ENCODE results near the gene CCDC102B.
"Not testable (repeated sequence)": the region's sequence is repeated elsewhere in the genome, so short reads cannot be mapped to it uniquely, and the experiment has no call there.

Gene CCDC102B

GRCh38 chr18:68830256-68831045, 32.6 kb downstream of the CCDC102B start:
- no peak for DNase-seq

GRCh38 chr18:68833756-68834155, 35.9 kb downstream of the CCDC102B start:
- no peak for DNase-seq

DNA sequence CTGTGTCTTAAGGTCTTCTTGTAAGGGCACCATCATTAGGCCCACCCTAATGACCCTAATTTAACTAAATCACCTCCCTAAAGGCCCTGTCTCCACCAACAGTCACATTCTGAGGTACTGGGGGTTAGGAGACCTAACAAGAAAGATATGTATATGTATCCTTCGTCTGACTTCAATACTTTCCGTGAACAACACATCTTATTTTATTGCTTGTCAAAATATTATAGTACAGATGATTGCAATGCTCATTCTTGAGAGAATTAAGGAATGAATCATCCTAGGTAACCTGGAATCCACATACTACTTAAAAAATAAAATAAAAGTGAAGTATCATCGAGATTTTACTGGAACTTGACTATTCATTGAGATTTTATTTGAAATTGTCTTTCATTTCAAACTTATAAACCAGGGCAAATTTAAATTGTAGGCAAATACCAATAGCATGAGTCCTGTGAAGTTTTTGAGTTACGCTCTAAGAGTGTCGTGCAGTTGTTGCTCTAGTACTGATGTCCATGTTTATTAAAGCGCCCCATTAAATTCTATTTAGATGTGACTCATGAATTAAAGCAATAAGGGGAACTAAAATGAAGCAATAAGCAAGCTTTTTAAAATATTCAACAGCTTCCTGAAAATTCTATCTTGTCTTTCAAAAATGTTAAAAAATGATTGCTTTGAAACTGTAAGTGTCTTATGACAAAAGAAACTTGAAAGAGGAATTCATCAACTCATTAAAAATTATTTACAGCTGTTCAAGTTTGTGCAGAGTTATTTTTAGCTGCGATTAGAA, 40.0 kb downstream of the CCDC102B start:
- DNase-seq = no peak

DNA sequence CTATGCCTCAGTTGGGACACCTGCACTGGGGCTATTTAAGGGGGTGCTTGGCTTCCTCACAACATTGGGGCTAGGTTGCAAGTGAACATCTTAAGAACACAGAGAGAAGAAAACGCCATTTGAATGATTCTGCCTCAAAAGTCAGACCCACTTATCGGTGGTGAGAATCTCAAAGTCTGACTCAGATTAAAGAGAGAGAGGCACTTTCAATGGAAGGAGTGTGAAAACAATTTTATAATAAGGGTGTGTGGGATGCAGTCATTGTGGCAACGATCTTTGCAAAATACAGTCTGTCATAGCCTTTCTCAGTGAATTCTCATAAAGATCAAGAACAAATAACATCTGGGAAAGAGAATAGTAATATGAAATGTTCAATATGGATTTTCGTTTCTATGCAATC, 41.8 kb downstream of the CCDC102B start:
- DNase-seq = no peak

DNA sequence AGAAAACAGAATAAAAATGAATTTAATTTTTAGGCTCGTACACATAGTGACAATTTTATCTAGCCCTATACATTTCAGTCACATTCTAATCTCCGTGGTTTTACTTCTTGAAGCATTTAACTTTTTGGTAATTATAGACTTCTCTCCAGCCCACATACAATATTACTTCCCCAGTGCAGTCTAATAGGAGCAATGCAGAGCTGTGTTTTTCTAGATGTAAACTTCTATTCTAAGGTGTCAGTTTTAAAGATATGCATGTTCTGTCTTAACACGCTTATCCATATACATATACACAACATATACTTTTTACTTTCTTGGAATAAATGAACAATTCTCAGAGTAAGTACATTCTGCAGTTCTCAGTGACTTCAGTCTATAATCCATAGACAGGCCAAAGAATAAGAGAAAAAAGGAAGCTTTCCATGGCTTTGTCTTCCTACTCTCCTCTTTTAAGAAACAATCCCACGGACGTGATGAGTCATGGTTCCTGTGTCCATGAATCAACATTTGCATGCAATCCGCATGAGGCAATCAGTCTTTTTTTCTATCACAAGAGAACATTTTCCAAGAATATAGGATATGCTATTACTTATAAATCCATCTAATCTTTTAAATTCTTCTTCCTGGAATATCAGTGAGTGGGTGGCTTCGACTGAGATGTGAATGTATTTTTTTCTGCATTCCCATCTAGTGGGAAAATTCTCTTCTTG, 42.8 kb downstream of the CCDC102B start:
- no peak for DNase-seq

- no peak for DNase-seq
Measured at GRCh38 chr18:68841301-68841700, 43.4 kb downstream of the CCDC102B start.

- no peak for DNase-seq
Measured at GRCh38 chr18:68842951-68843350, 45.1 kb downstream of the CCDC102B start.

- no peak for DNase-seq
Measured at GRCh38 chr18:68843473-68844089, 45.7 kb downstream of the CCDC102B start.

DNA sequence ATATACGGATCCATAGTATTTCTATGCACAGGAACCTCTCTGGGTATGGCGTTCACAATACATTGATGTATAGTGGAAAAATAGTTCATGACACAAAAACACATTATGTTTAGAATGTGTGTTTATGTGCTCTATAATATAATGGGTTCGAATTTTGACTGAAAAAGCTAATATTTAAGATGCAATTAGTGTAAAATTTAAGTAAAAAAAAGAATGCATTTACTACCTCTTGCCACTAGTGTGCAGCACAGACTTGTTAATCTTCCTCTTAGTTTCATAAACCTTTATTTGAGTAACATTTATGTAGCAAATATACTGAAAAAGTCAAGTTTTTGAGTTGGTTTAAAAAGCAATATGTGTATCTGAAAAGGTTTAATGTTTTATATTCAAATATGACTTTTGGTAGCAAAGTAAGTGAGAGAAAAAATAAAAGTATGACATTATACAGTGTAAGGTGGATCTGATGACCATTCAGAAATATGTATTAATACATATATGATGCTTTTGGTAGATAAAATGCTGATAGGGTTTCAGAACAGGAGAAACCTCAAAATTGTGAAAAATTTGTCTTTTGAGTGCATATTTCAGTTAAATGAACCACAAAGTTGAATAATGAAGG, 49.4 kb downstream of the CCDC102B start:
- no peak for DNase-seq

DNA sequence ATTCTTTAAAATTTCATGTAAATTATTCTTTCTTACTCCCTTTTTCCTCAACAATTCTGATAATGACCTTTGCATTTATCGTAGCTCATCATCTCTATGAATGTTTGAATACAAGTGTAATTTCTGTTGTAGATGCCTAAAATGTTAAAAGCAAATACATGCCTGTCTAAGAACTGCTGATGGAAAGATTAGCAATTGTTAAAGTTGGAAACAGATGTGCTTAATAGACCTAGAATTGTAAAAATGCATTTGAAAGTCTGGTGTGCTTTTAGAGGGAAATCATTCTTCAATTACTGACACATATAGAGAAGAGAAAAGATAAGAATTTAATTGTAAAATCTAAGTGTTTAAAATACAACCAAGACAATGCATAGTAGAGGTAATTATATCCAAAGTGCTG, 50.4 kb downstream of the CCDC102B start:
- DNase-seq = no peak

DNA sequence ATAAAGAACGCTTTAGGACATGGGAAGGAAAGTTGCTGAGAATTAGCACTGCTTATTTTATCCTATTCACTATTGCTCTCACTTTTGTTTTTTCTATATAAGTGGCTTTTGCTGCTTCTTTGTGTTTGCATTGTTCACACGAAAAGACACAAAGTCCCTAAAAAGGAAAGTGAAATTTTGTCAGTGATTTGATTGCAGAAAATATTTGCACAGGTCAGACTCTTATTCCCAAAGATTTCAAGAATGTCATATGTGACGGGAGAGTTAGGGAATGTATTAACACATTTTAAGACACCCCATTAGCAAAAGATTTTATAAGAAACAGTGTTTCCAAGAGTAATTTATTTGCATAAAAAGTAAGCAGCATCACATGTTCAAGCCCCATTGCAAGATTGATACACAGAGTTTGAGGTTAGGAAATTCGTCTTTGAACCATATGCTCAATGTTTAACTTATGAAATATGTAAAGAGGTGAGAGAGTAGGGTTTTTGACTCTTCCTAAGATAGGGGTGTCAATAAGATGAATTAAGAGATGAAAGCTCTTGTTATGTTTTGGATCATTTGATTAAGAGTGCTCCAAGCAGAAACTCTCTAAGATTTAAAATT, 57.0 kb downstream of the CCDC102B start:
- DNase-seq = no peak

GRCh38 chr18:68855491-68855890, 57.6 kb downstream of the CCDC102B start:
- no peak for DNase-seq

- DNase-seq = no peak
Measured at GRCh38 chr18:68861365-68861764, 63.5 kb downstream of the CCDC102B start.

GRCh38 chr18:68865021-68865420, 67.1 kb downstream of the CCDC102B start:
- no peak for DNase-seq

- no peak for DNase-seq
Measured at GRCh38 chr18:68865503-68865902, 67.6 kb downstream of the CCDC102B start.

- no peak for DNase-seq
Measured at GRCh38 chr18:68873003-68873402, 75.1 kb downstream of the CCDC102B start.

- no peak for DNase-seq
Measured at GRCh38 chr18:68874361-68874760, 76.5 kb downstream of the CCDC102B start.

- DNase-seq = not testable (repeated sequence)
Measured at GRCh38 chr18:68879947-68880346, 82.1 kb downstream of the CCDC102B start.

- DNase-seq = no peak
Measured at GRCh38 chr18:68887410-68887809, 89.5 kb downstream of the CCDC102B start.

DNA sequence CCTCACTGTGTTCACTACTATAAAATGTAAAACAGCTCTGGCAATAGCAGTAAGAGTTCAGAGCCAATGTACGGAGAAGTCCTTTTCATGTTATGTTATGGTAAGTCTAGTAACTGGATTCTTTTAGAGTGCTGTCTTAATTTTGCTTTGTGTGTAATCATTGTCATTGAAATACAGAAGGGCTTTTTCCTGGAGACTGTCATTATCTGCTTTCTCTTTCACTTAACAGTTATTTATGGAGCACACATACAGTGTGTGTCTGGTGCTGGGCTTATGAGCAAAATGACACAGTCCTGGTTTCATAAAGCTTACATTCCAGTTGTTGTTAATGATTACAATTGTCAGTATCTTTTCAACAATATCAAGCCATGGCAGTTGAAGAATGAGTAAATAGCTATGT, 95.5 kb downstream of the CCDC102B start:
- DNase-seq = no peak

DNA sequence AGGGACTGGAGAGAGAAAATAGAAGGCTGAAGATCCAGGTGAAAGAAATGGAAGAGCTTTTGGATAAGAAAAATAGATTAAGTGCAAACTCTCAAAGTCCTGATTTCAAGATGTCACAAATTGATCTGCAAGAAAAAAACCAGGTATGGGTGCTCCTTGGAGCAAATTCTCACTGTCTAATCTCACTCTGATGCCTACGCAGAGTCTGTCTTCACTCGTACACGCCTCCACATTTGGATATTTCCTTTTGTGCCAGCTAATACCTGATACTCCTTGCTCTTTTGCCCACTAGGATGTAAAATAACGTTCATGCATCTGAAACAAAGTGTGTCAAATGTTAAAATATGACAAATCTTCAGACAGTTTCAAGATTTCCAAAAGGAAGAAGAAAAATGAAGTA, 99.4 kb downstream of the CCDC102B start:
- no peak for DNase-seq

DNA sequence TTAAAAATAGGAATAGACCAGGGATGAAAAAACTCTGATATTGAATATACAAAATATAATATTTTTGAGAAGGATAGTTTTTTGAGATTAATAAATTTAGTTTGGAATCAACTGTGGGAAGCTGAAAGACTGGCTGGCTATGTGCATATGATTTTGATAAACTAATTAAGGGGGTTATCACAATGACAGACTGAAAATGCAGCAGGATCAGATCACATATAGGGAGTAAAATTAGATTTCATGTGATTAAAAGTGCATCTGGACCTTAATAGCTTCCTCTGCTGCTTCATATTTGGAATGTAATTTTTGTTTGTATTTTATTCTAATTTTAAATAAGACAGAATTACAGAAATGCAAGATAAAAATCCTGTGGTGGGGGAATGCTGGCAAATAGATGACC, 111.7 kb downstream of the CCDC102B start:
- no peak for DNase-seq
